ENCODE data around the gene ENG.

GRCh38 chr9:127791085-127791484 is 63.4 kb downstream of the ENG start:
- TF ChIP-seq, protein P1, sequence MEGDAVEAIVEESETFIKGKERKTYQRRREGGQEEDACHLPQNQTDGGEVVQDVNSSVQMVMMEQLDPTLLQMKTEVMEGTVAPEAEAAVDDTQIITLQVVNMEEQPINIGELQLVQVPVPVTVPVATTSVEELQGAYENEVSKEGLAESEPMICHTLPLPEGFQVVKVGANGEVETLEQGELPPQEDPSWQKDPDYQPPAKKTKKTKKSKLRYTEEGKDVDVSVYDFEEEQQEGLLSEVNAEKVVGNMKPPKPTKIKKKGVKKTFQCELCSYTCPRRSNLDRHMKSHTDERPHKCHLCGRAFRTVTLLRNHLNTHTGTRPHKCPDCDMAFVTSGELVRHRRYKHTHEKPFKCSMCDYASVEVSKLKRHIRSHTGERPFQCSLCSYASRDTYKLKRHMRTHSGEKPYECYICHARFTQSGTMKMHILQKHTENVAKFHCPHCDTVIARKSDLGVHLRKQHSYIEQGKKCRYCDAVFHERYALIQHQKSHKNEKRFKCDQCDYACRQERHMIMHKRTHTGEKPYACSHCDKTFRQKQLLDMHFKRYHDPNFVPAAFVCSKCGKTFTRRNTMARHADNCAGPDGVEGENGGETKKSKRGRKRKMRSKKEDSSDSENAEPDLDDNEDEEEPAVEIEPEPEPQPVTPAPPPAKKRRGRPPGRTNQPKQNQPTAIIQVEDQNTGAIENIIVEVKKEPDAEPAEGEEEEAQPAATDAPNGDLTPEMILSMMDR (IDR thresholded peaks at IDR 0.05; ENCODE audit: low read depth, low read length) = no peak
- TF ChIP-seq EZH2phosphoT487 (IDR thresholded peaks at IDR 0.05; ENCODE audit: low read depth) = no peak
